GM18951 (cell line): ENCODE results near the gene ST3GAL3.
"Not testable (repeated sequence)": the region's sequence is repeated elsewhere in the genome, so short reads cannot be mapped to it uniquely, and the experiment has no call there.

ENCODE experiments used
- POLR2A ChIP-seq: IDR thresholded peaks from 4 replicates; pipeline ENCODE4 v1.6.1; 2011; ENCODE audit warnings: mild to moderate bottlenecking; ENCODE audit not compliant: insufficient read length, insufficient read depth; ENCODE audit errors: extremely low read depth
- in situ Hi-C: fragments of 300-500 bp; cut with MboI; formaldehyde crosslinking; loops from one replicate; pipeline ENCODE4 v1.12.0; 2022; ENCODE audit warnings: low sequenced_read_pairs, mixed read lengths, inconsistent platforms; ENCODE audit not compliant: unreplicated experiment

ST3GAL3 gene

DNA sequence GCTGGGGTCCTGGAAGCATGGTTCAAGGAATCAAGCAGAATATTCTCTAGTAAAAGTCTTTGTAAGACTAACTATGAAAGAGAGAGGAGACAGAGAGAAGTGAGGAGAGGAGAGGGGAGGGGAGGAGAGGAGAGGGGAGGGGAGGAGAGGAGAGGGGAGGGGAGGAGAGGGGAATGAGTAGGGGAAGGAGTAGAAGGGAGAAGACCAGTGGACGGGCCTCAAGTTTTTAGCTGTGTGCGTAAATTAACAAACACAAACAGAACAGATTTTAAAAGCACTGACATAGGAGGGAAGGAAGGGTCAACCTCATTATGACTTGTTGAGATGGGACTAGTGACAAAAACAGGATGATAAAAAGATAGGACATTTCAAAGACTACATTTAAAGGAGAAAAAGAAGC, 62.8 kb downstream of the ST3GAL3 start:
- in situ Hi-C loops, result no loop called here

DNA sequence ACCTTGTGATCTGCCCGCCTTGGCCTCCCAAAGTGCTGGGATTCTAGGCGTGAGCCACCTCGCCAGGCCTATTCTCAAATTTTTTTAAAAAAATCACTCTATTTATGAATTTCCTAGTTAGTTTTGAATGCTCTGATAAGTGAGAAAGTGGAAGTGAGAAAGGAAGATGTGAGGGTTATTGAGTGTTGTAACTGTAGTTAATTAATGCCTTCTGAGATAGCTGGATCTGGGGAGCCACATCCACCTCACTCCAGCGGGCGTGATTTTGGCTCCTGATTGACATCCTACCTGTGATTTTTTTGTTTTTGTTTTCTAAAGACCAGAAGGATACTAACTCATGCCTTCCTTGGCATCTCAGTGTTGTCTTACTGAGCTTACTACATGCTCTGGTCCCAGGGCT, 65.6 kb downstream of the ST3GAL3 start:
- in situ Hi-C loops, result no loop called here
- TF ChIP-seq POLR2A, result no peak

More for the DNA sequence above, 62.8 kb downstream of the ST3GAL3 start:
- no peak for TF ChIP-seq POLR2A

DNA sequence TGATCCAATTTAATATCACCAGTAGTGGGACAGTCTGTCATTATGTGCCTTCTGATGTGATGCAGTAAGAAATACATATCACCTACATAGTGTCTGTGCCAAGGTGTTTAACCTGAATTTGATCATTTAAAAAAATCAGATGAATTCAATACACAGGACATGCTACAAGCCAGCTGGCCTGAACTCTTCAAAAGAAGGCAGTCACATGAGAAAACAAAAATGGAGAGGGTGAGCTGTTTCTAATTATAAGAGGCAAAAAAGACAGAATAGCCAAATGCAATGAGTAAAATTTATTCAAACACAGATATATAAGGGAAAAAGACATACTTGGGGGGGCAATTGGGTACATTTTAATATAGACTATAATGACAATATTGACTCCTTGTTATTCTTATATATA, 66.5 kb downstream of the ST3GAL3 start:
- TF ChIP-seq POLR2A, result no peak

DNA sequence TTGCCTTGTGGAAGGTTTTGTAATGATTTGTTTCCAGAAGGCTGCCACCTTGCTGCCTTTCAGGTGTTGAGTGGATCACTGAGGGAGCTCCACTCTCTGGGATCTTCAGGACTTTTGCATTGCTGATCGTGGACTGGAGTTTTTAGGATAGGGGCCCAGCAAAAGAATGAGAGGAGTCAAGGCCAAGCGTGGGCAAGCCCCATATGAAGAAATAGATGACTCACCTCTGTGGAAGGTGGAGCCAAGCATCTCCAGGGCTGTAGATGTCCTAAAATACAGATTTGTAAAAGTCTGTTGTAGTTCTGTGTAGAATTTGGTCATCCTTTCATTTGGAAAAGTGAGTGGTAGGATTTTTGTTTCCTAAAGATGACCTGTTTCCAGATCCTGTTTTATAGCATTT, 67.0 kb downstream of the ST3GAL3 start:
- in situ Hi-C loops, result no loop called here
- no peak for TF ChIP-seq POLR2A

More for the DNA sequence above, 66.5 kb downstream of the ST3GAL3 start:
- in situ Hi-C loops, result no loop called here

DNA sequence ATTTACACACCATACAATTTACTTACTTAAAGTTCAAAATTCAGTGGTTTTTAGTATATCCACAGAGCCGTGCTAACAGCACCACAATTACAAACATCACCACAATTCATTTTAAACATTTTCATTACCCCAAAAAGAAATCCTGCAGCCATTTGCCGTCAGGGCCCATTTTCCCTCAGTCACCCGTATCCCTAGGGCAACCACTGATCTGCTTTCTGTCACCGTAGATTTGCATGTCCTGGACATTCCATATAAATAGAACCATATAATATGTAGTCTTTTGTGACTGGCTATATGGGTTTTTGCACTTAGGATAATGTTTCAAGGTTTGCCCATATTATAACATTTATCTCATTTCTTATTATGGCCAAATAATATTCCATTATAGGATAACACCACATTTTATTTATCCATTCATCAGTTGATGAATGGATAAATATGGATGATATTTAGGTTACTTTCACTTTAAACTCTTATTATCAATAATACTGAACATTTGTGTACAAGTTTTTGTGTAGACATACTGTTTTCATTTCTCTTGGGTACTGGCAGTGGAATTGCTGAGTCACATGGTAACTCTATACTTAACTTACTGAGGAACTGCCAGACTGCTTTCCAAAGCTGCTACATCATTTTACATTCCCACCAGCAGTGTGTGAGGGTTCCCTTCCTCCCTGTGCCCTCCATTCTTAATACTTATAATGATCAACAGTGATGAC, 68.9 kb downstream of the ST3GAL3 start:
- TF ChIP-seq POLR2A, result no peak
- in situ Hi-C loops, result no loop called here

DNA sequence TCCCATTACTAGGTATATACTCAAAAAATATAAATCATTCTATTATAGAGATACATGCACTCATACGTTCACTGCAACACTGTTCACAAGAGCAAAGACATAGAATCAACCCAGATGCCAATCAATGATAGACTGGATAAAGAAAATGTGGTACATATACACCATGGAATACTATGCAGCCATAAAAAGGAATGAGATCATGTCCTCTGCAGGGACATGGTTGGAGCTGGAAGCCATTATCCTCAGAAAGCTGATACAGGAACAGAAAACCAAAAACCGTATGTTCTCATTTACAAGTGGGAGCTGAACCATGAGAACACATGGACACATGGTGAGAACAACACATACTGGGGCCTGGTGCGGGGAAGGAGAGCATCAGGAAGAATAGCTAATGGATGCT, 70.6 kb downstream of the ST3GAL3 start:
- in situ Hi-C loops, result not testable (repeated sequence)

DNA sequence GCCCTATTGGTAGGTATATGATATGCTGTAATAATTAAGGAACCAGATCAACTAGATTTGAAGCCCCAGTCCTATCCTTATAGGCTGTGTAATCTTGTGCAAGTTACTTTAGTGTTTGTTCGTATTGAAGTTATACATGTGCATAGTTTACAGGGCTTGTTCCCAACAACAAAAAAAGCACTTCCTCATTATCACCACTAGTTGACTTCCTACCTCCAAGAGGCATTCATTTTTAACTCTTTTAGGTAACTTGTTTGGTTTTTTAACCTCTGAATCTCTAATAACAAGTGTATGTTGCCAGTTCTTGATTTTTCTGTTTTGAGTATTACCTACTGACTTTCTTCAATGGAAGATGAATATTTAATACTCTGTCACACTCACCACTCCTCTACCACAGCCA, 71.9 kb downstream of the ST3GAL3 start:
- no peak for TF ChIP-seq POLR2A
- in situ Hi-C loops, result no loop called here

DNA sequence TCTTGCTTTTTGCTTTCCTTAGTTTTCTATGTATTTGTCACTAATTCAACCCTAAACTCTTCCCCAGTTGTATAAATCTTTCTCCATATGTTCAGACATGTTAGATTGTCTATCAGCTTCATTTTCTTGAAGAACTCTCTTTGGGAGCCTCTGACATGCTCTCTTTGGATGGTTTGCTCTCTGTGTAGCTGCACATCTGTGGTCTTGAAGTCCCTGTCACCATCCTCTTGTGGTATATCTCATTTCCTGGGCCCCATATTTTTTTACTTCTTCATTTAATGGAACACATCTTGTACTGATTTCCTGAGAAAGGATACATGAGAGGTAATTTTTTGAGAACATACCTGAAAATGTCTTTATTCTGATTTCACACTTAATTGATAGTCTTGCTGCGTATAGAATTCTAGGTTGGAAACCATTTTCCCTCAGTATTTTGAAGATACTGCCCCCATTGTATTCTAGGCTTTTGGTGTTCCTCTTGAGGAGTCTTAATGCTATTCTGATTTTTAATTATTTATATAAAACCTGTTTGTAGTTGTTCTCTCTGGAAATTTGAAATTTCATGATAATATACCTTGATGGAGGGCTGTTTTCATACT, 72.6 kb downstream of the ST3GAL3 start:
- TF ChIP-seq POLR2A, result no peak
- in situ Hi-C loops, result no loop called here

DNA sequence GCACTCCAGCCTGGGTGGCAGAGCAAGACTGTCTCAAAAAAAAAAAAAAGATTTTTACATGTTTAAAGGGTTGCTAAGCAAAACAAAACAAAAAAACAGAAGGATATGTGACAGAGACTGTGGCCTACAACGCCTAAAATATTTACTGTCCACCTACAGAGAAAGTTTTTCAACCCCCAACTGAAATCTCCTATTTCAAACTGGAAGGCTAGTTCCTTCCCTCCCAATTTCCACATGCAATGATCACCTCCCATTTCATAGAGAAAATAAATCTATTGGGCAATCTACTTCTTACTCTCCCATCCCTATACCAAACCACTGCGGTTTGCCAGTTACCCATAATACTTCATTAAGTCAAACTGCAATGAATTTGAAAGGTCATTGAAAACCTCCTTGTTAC, 74.2 kb downstream of the ST3GAL3 start:
- in situ Hi-C loops, result no loop called here
- TF ChIP-seq POLR2A, result no peak

DNA sequence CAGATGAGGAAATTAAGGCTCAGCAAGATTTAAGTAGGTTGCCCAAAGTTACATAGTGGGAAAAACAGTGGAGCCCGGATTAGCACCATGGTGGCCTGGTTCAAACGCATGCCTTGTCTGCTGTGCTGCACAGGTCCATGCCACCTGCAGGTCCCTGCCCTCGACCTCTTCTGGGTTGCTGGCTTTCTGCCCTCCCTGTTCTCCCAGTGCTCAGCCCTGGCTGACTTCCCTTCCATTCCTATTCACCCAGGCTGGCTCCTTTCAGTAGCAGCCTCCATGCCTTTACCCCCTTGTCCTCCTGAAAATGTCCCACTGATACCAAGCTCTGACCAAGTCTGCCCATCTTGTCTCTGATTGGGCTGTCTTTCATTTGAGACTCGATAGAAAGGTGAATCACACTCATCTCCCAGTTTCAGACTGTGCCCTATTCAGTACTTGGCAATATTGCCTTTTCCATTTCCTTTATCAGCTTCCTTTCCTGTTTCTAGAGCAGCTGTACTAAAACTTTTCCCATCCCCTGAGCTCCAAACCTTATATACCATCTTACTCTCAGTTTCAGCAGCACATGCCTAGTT, 75.8 kb downstream of the ST3GAL3 start:
- TF ChIP-seq POLR2A, result no peak

DNA sequence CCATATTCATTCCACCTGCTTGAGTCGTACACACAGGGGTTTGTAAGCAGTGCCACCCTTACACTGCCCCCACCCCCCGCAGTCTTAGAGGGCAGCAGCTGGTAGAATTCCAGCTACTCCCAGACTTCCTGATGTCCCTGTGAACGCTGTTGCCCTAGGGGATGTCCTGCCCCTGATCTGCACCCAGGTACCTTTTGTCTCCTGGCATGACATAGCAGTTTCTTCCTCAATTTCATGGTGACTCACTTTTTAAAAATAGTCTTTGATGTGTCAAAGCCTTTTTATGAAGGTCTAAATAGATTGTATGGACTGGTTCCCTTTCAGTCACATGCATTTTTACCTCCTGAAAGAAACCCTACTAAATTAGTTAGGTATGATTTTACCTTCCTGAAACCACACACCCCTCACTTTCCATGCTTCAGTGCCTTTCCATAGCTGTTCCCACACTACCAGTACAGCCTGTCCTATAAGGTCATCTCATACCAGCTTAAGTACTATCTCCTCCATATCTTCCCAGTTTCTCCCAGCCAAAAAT, 76.4 kb downstream of the ST3GAL3 start:
- no peak for TF ChIP-seq POLR2A
- in situ Hi-C loops, result no loop called here

More for the DNA sequence above, 75.8 kb downstream of the ST3GAL3 start:
- in situ Hi-C loops, result no loop called here

DNA sequence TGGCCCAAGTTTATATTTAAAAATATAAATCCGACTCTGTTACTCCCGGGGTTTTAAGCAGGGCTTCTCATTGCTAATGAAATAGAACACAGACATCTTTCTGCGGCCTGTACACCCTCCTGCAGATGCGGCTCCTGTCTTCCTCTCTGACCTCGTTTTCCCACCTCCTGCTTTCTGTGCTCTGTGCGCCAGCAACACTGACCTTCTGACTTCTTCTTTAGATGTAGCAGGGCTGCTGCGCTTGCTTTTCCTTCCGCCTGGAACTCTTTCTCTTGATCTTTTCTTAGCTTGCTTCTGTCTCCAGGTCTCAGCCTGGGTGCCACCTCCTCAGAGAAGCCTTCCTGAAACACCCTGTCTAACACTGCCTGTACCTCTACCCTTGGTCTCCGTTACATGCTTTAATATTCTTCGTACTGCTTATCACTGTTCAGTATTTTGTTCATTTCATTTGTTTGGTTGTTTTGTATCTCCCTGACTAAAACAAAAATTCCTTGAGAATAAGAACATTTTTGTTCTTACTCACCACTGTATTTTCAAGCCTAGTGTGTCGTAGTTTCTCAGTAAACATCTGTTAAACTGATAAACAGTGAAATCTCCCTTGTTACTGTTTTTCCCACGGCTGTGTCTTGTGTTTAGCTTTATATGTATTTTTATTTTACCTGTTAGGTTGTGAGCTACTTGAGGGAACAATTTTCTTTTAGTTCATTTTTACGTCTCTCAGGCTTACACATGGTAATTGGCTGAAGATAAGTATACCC, 79.0 kb downstream of the ST3GAL3 start:
- in situ Hi-C loops, result no loop called here
- TF ChIP-seq POLR2A, result no peak

DNA sequence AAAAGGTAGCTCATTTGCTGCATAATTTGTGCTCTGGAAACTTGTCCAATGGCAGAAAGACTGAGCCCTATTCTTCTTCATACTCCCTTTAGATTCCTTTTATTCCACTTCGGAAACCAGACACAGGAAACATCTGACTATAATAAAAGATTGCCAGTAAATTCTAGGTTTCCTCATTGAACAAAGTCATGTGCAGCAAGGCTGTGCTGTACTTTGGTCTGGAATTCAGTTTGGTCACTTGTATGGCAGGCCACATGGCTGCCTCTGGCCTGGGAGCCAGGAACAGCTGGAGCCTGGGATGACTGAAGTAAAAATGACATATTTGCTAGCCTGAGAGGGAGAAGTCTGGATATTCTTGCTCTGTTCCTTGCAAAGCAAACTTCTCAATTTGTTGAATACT, 79.6 kb downstream of the ST3GAL3 start:
- in situ Hi-C loops, result no loop called here
- TF ChIP-seq POLR2A, result no peak
